Measurements from ENCODE around the gene CAMK2B. TPM values are rescaled to one million over a fixed set of nuclear protein-coding genes. Genes with fewer than 3 reads are reported as not detected.

CAMK2B gene
- total RNA-seq, 1 experiment from 2014 or later = not detected

DNA sequence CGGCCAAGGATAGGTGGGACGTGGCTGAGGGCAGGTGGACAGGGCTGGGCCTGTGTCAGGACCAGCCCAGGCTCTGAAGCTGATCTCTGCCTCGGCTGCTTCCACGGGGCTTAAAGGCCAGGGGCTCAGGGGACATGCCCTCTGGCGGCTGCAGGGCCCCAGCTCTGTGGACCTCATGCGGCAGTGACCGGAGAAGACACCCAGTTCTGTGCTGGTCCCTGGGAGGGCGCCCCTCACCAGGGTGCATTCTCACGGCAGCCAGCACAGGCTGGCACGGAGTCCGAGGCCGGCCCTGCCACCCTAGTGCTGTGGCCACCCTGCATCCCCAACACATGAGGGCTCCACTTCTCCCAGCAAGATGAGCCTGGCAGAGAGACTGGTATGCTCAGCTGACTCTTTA lies 94.3 kb downstream of the CAMK2B start:
- H3K4me1 Mint-ChIP-seq (ENCODE audit: low read depth, unreplicated experiment) = no peaks in the 10 kb centered on the region
- no peaks in the 10 kb centered on the region for H3K9me3 Mint-ChIP-seq (ENCODE audit: low read depth, unreplicated experiment)
- H3K4me3 Mint-ChIP-seq (ENCODE audit: low read depth, unreplicated experiment) = no peak overlapping the region
- intact Hi-C loops (cut with micrococcal nuclease; ENCODE audit: unreplicated experiment) = no loop called here
- H3K27ac Mint-ChIP-seq (ENCODE audit: unreplicated experiment) = no peak overlapping the region
- peaks cover 4% of the 10 kb centered on the region for H3K36me3 Mint-ChIP-seq (ENCODE audit: insufficient read depth, unreplicated experiment)
- TF ChIP-seq, protein P1, sequence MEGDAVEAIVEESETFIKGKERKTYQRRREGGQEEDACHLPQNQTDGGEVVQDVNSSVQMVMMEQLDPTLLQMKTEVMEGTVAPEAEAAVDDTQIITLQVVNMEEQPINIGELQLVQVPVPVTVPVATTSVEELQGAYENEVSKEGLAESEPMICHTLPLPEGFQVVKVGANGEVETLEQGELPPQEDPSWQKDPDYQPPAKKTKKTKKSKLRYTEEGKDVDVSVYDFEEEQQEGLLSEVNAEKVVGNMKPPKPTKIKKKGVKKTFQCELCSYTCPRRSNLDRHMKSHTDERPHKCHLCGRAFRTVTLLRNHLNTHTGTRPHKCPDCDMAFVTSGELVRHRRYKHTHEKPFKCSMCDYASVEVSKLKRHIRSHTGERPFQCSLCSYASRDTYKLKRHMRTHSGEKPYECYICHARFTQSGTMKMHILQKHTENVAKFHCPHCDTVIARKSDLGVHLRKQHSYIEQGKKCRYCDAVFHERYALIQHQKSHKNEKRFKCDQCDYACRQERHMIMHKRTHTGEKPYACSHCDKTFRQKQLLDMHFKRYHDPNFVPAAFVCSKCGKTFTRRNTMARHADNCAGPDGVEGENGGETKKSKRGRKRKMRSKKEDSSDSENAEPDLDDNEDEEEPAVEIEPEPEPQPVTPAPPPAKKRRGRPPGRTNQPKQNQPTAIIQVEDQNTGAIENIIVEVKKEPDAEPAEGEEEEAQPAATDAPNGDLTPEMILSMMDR (IDR thresholded peaks at IDR 0.05; ENCODE audit: unreplicated experiment) = no peak
- H3K27me3 Mint-ChIP-seq (ENCODE audit: unreplicated experiment) = peaks cover 92% of the 10 kb centered on the region
- CTCF ChIA-PET = interaction anchor here (0.6 kb wide), 1 partner anchor 818 kb away, joined by 4 read pairs; no protein-coding TSS in a partner anchor
- no TSS peak for BruUV-seq (replicated peaks)
- no peak for DNase-seq

DNA sequence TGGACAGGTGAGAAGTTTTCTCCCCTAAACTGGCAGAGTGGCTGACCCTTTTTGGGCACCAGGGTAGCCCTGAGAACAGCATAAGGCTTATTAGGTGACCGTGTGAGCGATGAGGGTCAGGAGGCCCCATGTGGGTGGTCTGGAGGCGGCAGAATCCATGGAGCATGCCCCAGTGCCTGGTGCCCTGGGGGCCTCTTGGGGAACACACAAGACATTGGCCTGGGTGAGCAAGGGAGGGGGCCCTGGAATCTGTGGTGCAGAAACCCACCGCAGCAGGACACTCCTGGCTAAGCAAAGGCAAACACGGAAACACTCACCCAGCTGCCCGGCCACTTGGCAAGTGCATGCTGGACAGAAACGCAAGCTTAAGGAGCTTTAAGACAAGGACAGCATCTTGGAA lies 95.1 kb downstream of the CAMK2B start:
- H3K4me3 Mint-ChIP-seq (ENCODE audit: low read depth, unreplicated experiment) = no peak overlapping the region
- no peaks in the 10 kb centered on the region for H3K9me3 Mint-ChIP-seq (ENCODE audit: low read depth, unreplicated experiment)
- no peak overlapping the region for H3K27ac Mint-ChIP-seq (ENCODE audit: unreplicated experiment)
- BruUV-seq (replicated peaks) = no TSS peak
- intact Hi-C loops (cut with micrococcal nuclease; ENCODE audit: unreplicated experiment) = no loop called here
- H3K36me3 Mint-ChIP-seq (ENCODE audit: insufficient read depth, unreplicated experiment) = peaks cover 4% of the 10 kb centered on the region
- TF ChIP-seq, protein P1 (IDR thresholded peaks at IDR 0.05; ENCODE audit: unreplicated experiment) = no peak
- DNase-seq = no peak
- CTCF ChIA-PET = no interaction called here
- peaks cover 92% of the 10 kb centered on the region for H3K27me3 Mint-ChIP-seq (ENCODE audit: unreplicated experiment)
- no peaks in the 10 kb centered on the region for H3K4me1 Mint-ChIP-seq (ENCODE audit: low read depth, unreplicated experiment)

DNA sequence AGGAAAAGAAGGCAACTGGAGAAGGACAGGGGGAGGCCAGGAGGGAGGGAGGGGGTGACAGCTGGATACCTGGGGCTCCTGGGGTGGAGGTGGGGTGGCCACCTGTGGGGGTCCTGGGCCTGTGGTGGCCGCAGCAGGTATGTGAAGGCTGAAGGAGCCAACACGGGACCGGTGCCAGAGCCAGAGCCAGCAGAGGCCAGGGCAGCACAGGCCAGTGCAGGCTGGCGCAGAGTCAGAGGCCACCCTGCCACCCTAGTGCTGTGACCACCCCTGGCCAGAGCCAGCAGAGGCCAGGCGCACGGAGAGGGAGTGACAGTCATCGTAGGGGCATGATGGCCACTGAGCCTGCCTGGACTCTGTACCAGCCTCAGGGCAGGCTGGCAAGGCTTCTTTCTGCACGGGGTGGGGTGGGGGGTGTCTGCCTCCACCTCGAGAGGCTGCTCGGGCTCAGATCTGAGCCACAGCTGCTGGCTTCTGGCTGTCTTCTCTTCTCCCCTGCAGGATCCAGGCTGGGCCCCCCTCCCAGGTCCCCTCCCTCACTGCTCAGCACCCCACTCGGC lies 95.8 kb downstream of the CAMK2B start:
- no peaks in the 10 kb centered on the region for H3K4me1 Mint-ChIP-seq (ENCODE audit: low read depth, unreplicated experiment)
- H3K9me3 Mint-ChIP-seq (ENCODE audit: low read depth, unreplicated experiment) = no peaks in the 10 kb centered on the region
- CTCF ChIA-PET = interaction anchor here (0.7 kb wide), 2 partner anchors 66 to 149 kb away, joined by 5 to 7 read pairs; no protein-coding TSS in a partner anchor
- TF ChIP-seq, protein P1 (IDR thresholded peaks at IDR 0.05; ENCODE audit: unreplicated experiment) = no peak
- H3K27me3 Mint-ChIP-seq (ENCODE audit: unreplicated experiment) = peaks cover 92% of the 10 kb centered on the region
- no peak overlapping the region for H3K27ac Mint-ChIP-seq (ENCODE audit: unreplicated experiment)
- BruUV-seq (replicated peaks) = no TSS peak
- intact Hi-C loops (cut with micrococcal nuclease; ENCODE audit: unreplicated experiment) = no loop called here
- H3K4me3 Mint-ChIP-seq (ENCODE audit: low read depth, unreplicated experiment) = no peak overlapping the region
- no peak for DNase-seq
- peaks cover 4% of the 10 kb centered on the region for H3K36me3 Mint-ChIP-seq (ENCODE audit: insufficient read depth, unreplicated experiment)

DNA sequence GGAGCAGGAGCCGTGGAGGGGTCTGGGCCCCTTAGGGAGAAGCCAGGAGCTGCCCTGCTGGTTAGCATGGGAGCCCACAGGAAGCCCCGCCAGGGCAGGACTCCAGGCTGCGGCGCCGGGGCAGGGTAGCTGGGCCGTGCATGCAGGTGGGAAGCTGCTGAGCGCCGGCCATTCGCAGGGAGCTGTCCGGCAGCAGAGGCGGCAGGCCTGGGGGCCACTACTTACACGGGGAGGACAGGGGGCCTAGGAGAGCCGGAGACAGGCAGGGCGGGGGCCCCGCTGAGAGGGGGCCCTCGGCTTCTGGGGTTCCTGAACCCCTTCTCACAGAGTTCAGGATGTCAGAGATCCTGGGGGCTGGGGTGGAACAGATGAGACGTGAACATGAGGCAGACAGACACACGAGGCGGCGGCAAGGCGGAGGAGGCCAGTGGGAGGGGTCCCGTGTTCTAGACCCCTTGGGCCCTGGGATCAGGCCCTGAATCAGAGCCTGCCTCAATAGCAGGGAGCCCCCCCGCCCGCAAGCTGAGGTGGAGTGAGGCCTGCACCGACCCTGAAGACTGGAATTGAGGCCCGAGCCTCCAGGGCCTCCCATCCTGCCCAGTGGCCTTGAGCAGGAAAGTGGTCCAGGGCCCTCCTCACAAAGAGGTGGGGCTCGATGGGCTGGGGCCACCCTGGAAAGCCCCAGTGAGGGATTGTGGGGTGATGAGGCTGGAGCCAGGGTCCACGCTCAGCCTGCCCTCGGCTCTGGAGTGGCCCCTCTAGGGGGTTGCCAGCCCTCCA lies 96.6 kb downstream of the CAMK2B start:
- H3K36me3 Mint-ChIP-seq (ENCODE audit: insufficient read depth, unreplicated experiment) = peaks cover 4% of the 10 kb centered on the region
- no peak for DNase-seq
- no peak overlapping the region for H3K27ac Mint-ChIP-seq (ENCODE audit: unreplicated experiment)
- intact Hi-C loops (cut with micrococcal nuclease; ENCODE audit: unreplicated experiment) = no loop called here
- BruUV-seq (replicated peaks) = no TSS peak
- H3K4me3 Mint-ChIP-seq (ENCODE audit: low read depth, unreplicated experiment) = no peak overlapping the region
- H3K4me1 Mint-ChIP-seq (ENCODE audit: low read depth, unreplicated experiment) = no peaks in the 10 kb centered on the region
- no peaks in the 10 kb centered on the region for H3K9me3 Mint-ChIP-seq (ENCODE audit: low read depth, unreplicated experiment)
- H3K27me3 Mint-ChIP-seq (ENCODE audit: unreplicated experiment) = peaks cover 92% of the 10 kb centered on the region
- CTCF ChIA-PET = interaction anchor here (0.7 kb wide), 2 partner anchors 66 to 150 kb away, joined by 5 to 7 read pairs; no protein-coding TSS in a partner anchor
- TF ChIP-seq, protein P1 (IDR thresholded peaks at IDR 0.05; ENCODE audit: unreplicated experiment) = no peak

Data from Calu3 (cell line).